HepG2 (cell line): ENCODE measurements around the gene GPATCH3. TPM values are rescaled to one million over a fixed set of nuclear protein-coding genes. Genes with fewer than 3 reads are reported as not detected.

Experiments
- POGK ChIP-seq: sonication (generic); formaldehyde crosslinking; conservative IDR thresholded peaks from 2 replicates; pipeline ENCODE4 v1.8.0; 2022; ENCODE audit warnings: mild to moderate bottlenecking, moderate library complexity, missing genetic modification reagents
- RBFOX2 ChIP-seq: fragments of 200-400 bp; formaldehyde crosslinking; IDR thresholded peaks from 2 replicates; pipeline ENCODE4 v1.6.1; 2017; ENCODE audit warnings: low read depth, mild to moderate bottlenecking, low read length
- TFDP1 ChIP-seq: IDR thresholded peaks from 2 replicates; pipeline ENCODE4 v1.6.1; 2016; ENCODE audit warnings: missing compliant biosample characterization, missing genetic modification reagents, borderline replicate concordance
- ZNF687 ChIP-seq: sonication (generic); formaldehyde crosslinking; IDR thresholded peaks from 2 replicates; pipeline ENCODE4 v1.5.1; 2020; ENCODE audit warnings: mild to moderate bottlenecking, missing genetic modification reagents, moderate library complexity
- ZNF777 ChIP-seq: sonication (generic); formaldehyde crosslinking; IDR thresholded peaks from 2 replicates; pipeline ENCODE4 v1.4.0; 2020; ENCODE audit warnings: missing genetic modification reagents
- polyA plus RNA-seq, 8 experiments: library from polyadenylated mRNA; depleted of rRNA in 3 of 8; stranded (reverse) in 7 of 8; unstranded in 1 of 8; fragments of >200 nt; fragmentation: Illumina TruSeq in 4 of 8; extraction: Trizol in 4 of 8; gene quantifications; 2 replicates each; pipeline versions ENCODE4 v1.2.1 to v1.2.3, GENCODE V29; 2011 to 2016; ENCODE audit warnings: low read depth in 4 of 8, missing spikeins in 1 of 8, mixed read lengths in 1 of 8; ENCODE audit not compliant: insufficient read depth in 1 of 8
- total RNA-seq, 5 experiments: library from RNA; depleted of rRNA; stranded (reverse); fragments of >200 nt; fragmentation: Illumina TruSeq; extraction: Trizol; gene quantifications; 2 replicates each; pipeline ENCODE4 v1.2.3, GENCODE V29; 2016; ENCODE audit warnings: low read depth in 1 of 5

Gene GPATCH3
- total and polyA plus RNA-seq, 2 of the 13 experiments (the other 11 are each of a cell fraction or from before 2014, with no cell fraction given): 8.3 to 11.0 TPM

GRCh38 chr1:26912147-26912490 lies 11.9 kb upstream of the GPATCH3 start (continued):
- TF ChIP-seq POGK (CRISPR knock-in tag) (peak; percentile 50; the same call in 1 of the 2 replicates), TFDP1 (CRISPR knock-in tag) (0 out of 2 replicates have a peak, but pooled peaks have one; percentile 2), RBFOX2 (peak; percentile 73), ZNF777 (CRISPR knock-in tag) (no peak), ZNF687 (CRISPR knock-in tag) (0 out of 2 replicates have a peak, but pooled peaks have one; percentile 29)
